Thyroid gland (tissue), 4 donors: Measurements from ENCODE around the gene SLC6A3. TPM values are rescaled to one million over a fixed set of nuclear protein-coding genes. Genes with fewer than 3 reads are reported as not detected.
"Not testable (repeated sequence)": the region's sequence is repeated elsewhere in the genome, so short reads cannot be mapped to it uniquely, and the experiment has no call there.

ENCODE experiments used
- DNase-seq, 2 donors: peaks; one replicate each; pipeline ENCODE4 v3.0.0-alpha.2; 2019
- H3K27ac ChIP-seq, 3 donors: fragments of 200-600 bp; sonication (generic); 1 replicate in 2 of 3; 2 replicates in 1 of 3; pipeline ENCODE4 v1.5.1; 2016 to 2019; ENCODE audit warnings: mild to moderate bottlenecking in 1 of 3, moderate library complexity in 1 of 3
- H3K27me3 ChIP-seq: fragments of 200-600 bp; sonication (generic); one replicate; pipeline ENCODE4 v1.5.1; 2019
- H3K36me3 ChIP-seq, 2 donors: fragments of 200-600 bp; sonication (generic); one replicate each; pipeline ENCODE4 v1.5.1; 2016 to 2019
- H3K4me1 ChIP-seq, 2 donors: fragments of 200-600 bp; sonication (generic); one replicate each; pipeline ENCODE4 v1.5.1; 2017 to 2019
- H3K4me3 ChIP-seq, 3 donors: fragments of 200-600 bp; sonication (generic); replicated peaks in 1 of 3; 1 replicate in 2 of 3; 2 replicates in 1 of 3; pipeline ENCODE4 v1.5.1; 2016; ENCODE audit warnings: mild to moderate bottlenecking in 1 of 3
- H3K9me3 ChIP-seq: fragments of 200-600 bp; sonication (generic); one replicate; pipeline ENCODE4 v1.5.1; 2017
- POLR2A ChIP-seq, 2 donors: fragments of 450-650 bp; IDR thresholded peaks; one replicate each; pipeline ENCODE4 v1.6.1; 2017; ENCODE audit warnings: antibody characterized with exemption in 2 of 2, mild to moderate bottlenecking in 2 of 2, moderate library complexity in 1 of 2
- WGBS, 2 donors: methylation state at CpG; one replicate each; pipeline ENCODE4 v1.1.5; 2017; 5-methylcytosine and 5-hydroxymethylcytosine counted together
- intact Hi-C: fragments of 100-400 bp; cut with DNase I; formaldehyde crosslinking; loops from one replicate; pipeline ENCODE4 v1.15.1; 2023
- total RNA-seq, 4 donors: library from RNA; depleted of rRNA; stranded (reverse); fragments of >200 nt; gene quantifications; one replicate each; pipeline ENCODE4 v1.2.3, GENCODE V29; 2016
- TF ChIP-seq, protein P1 (sequence below), 6 experiments: fragments of 200-600 bp in 3 of 6; fragments of 450-650 bp in 3 of 6; sonication (generic) in 3 of 6; IDR thresholded peaks; one replicate each; pipeline ENCODE4 v1.5.1; 2016 to 2019; ENCODE audit warnings: antibody characterized with exemption in 6 of 6, mild to moderate bottlenecking in 2 of 6, inconsistent platforms in 1 of 6, moderate library complexity in 1 of 6

Gene SLC6A3
- total RNA-seq, 4 donors from 2014 or later = 0.54 to 0.67 (median 0.54) TPM; not detected in 1

DNA sequence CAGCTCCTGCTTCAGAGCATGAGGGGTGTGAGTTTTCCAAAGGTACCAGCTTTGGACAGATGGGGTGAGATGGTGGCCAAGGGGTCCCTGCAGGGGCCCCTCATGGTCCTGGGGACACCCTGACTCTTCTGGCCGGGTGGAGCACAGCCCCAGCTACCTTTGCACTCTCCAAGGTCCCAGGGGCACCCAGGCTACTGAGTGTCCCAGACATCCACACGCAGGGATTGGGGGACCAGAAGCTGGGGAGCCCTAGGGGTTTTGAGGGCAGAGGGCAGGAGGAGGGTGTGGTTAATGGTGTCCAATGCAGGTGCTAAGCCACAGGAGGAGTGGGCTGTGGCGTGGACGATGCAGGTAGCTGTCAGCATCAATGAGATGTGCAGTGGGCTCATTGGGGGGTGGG lies 84.4 kb downstream of the SLC6A3 start:
- TF ChIP-seq, protein P1, sequence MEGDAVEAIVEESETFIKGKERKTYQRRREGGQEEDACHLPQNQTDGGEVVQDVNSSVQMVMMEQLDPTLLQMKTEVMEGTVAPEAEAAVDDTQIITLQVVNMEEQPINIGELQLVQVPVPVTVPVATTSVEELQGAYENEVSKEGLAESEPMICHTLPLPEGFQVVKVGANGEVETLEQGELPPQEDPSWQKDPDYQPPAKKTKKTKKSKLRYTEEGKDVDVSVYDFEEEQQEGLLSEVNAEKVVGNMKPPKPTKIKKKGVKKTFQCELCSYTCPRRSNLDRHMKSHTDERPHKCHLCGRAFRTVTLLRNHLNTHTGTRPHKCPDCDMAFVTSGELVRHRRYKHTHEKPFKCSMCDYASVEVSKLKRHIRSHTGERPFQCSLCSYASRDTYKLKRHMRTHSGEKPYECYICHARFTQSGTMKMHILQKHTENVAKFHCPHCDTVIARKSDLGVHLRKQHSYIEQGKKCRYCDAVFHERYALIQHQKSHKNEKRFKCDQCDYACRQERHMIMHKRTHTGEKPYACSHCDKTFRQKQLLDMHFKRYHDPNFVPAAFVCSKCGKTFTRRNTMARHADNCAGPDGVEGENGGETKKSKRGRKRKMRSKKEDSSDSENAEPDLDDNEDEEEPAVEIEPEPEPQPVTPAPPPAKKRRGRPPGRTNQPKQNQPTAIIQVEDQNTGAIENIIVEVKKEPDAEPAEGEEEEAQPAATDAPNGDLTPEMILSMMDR (IDR thresholded peaks at IDR 0.05) = no peak
- TF ChIP-seq POLR2A (IDR thresholded peaks at IDR 0.05) = no peak
- H3K4me1 ChIP-seq = no peaks in the 10 kb centered on the region
- H3K27ac ChIP-seq = no peak overlapping the region
- no peaks in the 10 kb centered on the region for H3K36me3 ChIP-seq
- H3K9me3 ChIP-seq = no peaks in the 10 kb centered on the region
- no peak for DNase-seq
- intact Hi-C loops = no loop called here
- H3K27me3 ChIP-seq = no peaks in the 10 kb centered on the region
- WGBS, 2 donors = 61 to 67% methylated on average over 4 of the region's 4 CpGs
- H3K4me3 ChIP-seq = no peak overlapping the region

DNA sequence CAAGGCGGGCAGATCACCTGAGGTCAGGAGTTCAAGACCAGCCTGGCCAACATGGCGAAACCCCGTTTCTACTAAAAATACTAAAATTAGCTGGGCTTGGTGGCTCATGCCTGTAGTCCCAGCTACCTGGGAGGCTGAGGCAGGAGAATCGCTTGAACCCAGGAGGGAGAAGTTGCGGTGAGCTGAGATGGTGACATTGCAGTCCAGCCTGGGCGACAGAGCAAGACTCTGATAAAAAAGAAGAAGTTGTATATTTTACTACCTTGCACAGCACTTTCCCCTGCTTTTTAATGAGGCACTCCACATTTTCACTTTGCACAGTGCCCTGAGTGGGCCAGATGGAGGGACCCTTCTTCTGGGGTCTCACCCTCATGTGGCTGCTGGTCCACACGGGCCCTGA lies 84.9 kb downstream of the SLC6A3 start:
- H3K36me3 ChIP-seq, H3K4me3 ChIP-seq, DNase-seq, H3K9me3 ChIP-seq, H3K27me3 ChIP-seq, intact Hi-C loops, H3K4me1 ChIP-seq, H3K27ac ChIP-seq: not testable (repeated sequence)
- WGBS, 2 donors = 88% methylated on average over 7 of the region's 7 CpGs

DNA sequence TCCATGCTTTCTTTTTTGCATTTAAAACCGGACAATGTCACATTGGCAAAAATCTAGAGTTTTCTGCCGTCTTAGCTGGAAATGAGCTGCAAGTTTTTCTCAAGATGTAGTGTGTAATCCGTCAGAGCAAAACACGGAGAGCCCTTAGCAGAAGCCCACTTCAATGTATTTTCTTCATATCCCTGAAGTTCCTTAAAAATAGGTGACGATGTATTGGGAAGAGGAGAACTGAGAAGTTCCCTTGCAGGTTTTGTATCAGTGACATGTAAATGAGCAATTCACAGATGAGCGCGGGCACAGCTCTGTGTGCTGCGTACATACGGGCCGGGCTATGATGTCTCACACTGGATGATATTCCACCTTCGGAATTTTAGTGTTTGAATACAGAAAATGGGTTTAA lies 85.5 kb downstream of the SLC6A3 start:
- no peaks in the 10 kb centered on the region for H3K27me3 ChIP-seq
- DNase-seq = no peak
- intact Hi-C loops = no loop called here
- no peak for TF ChIP-seq POLR2A (IDR thresholded peaks at IDR 0.05)
- TF ChIP-seq, protein P1 (IDR thresholded peaks at IDR 0.05) = no peak
- 85 to 89% methylated on average over 11 of the region's 11 CpGs for WGBS, 2 donors
- H3K9me3 ChIP-seq = no peaks in the 10 kb centered on the region
- no peaks in the 10 kb centered on the region for H3K4me1 ChIP-seq
- H3K36me3 ChIP-seq = no peaks in the 10 kb centered on the region
- H3K4me3 ChIP-seq = no peak overlapping the region
- H3K27ac ChIP-seq = no peak overlapping the region

DNA sequence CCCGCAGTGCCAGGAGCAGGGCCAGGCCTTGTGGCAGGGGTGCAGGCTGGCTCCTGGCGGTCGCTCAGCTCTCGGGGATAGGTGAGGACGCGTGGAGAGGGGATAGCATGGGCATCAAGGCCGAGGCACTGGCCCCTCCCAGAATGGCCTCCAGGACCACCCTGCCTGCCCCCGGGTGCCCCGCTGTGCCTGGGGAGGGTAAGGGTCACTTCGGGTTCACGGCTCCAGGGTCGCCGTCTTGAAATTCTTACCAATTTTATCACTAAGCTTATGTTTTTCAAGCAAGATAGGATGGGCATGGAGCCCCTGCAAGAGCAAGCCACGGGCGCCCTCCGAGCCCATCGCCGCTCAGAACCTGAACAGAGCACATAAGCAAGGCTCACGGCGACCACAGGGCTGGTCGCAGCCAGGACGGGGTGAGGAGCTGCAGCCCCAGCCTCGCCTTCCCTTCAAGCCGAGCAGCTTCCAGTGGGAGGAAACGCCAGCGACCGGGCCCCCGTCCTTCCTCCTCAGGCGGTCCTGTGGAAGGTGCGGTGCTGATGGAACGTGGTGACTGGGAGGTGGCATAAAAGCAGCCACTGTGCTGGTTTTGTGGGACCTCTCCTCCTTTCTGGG lies 86.1 kb downstream of the SLC6A3 start:
- intact Hi-C loops = no loop called here
- WGBS, 2 donors = 75 to 76% methylated on average over 24 to 26 of the region's 31 CpGs
- H3K4me1 ChIP-seq = no peaks in the 10 kb centered on the region
- H3K4me3 ChIP-seq = no peak overlapping the region
- no peaks in the 10 kb centered on the region for H3K36me3 ChIP-seq
- TF ChIP-seq, protein P1 (IDR thresholded peaks at IDR 0.05) = no peak
- no peaks in the 10 kb centered on the region for H3K9me3 ChIP-seq
- no peak for DNase-seq
- no peak overlapping the region for H3K27ac ChIP-seq
- H3K27me3 ChIP-seq = no peaks in the 10 kb centered on the region

DNA sequence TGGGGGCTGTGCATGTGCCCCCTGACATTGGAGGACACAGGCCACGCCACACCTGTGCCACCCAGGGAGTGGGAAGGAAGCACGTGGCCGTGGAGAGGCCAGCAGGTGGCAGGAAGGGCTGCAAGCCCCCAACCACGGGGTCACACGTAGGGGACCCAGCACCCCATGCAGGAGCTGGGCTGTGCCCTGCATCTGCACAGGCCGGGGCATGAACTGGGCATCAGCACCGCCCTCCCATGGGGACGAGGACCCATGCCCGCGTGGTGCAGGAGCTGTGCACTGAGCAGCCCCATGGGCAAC lies 86.6 kb downstream of the SLC6A3 start:
- Histone ChIP-seq H3K36me3 (no peaks in the 10 kb centered on the region), H3K27ac (no peak overlapping the region), H3K9me3 (no peaks in the 10 kb centered on the region), H3K4me3 (no peak overlapping the region), H3K4me1 (no peaks in the 10 kb centered on the region), H3K27me3 (no peaks in the 10 kb centered on the region)
- no peak for DNase-seq
- TF ChIP-seq, protein P1 (IDR thresholded peaks at IDR 0.05) = no peak
- no peak for TF ChIP-seq POLR2A (IDR thresholded peaks at IDR 0.05)
- WGBS, 2 donors = 96% methylated on average over 4 of the region's 10 CpGs; no CpG with 5 or more reads in 1 of the 2 donors
- intact Hi-C loops = no loop called here
